Naive thymus-derived CD4-positive, alpha-beta T cell (primary cell): ENCODE data around the gene KATNAL1. TPM values are rescaled to one million over a fixed set of nuclear protein-coding genes. Genes with fewer than 3 reads are reported as not detected.

Experiments
- ATAC-seq: fragments of 150-1000 bp; cut with Tn5 transposase; 2 replicates; pipeline ENCODE4 v1.10.0; 2021; ENCODE audit warnings: mild to moderate bottlenecking, moderate library complexity
- CTCF ChIA-PET: fragments of 350-600 bp; sonication (Branson Sonifier 250); formaldehyde crosslinking; loops from one replicate; lab custom pipeline; 2021; ENCODE audit warnings: antibody characterized with exemption; lab: Charles Lee
- POLR2A ChIA-PET: fragments of 350-600 bp; sonication (Branson Sonifier 250); formaldehyde crosslinking; loops from one replicate; lab custom pipeline; 2021; ENCODE audit warnings: antibody characterized with exemption, inconsistent platforms; lab: Charles Lee
- DNase-seq, 9 donors: peaks; one replicate each; pipeline versions ENCODE4 v3.0.0 to v3.0.0-alpha.2; 2020 to 2022; ENCODE audit warnings: mixed read lengths in 1 of 9
- H3K27ac ChIP-seq: one replicate; pipeline ENCODE4 v1.7.0; 2013; ENCODE audit warnings: mild to moderate bottlenecking, low read depth, low read length, moderate library complexity
- H3K27me3 ChIP-seq, 2 donors: one replicate each; pipeline ENCODE4 v1.7.0; 2013; ENCODE audit warnings: low read length in 2 of 2, mild to moderate bottlenecking in 2 of 2, moderate library complexity in 2 of 2; ENCODE audit not compliant: control insufficient read depth in 2 of 2, insufficient read depth in 2 of 2
- H3K36me3 ChIP-seq, 3 experiments: 1 replicate in 2 of 3; 2 replicates in 1 of 3; pipeline ENCODE4 v1.7.0; 2013; ENCODE audit warnings: low read length in 3 of 3, mild to moderate bottlenecking in 3 of 3, moderate library complexity in 1 of 3; ENCODE audit not compliant: insufficient read depth in 3 of 3, control insufficient read depth in 2 of 3
- H3K4me1 ChIP-seq, 2 donors: one replicate each; pipeline ENCODE4 v1.7.0; 2013; ENCODE audit warnings: low read length in 2 of 2, mild to moderate bottlenecking in 2 of 2, moderate library complexity in 1 of 2; ENCODE audit not compliant: control insufficient read depth in 2 of 2, insufficient read depth in 2 of 2
- H3K4me3 ChIP-seq: 2 replicates; pipeline ENCODE4 v1.7.0; 2013; ENCODE audit warnings: mild to moderate bottlenecking, low read length
- H3K9me3 ChIP-seq, 3 experiments: 1 replicate in 2 of 3; 2 replicates in 1 of 3; pipeline ENCODE4 v1.7.0; 2013; ENCODE audit warnings: low read length in 3 of 3; ENCODE audit not compliant: control insufficient read depth in 2 of 3
- H3K27ac Mint-ChIP-seq, 9 donors: one replicate each; pipeline ENCODE4 v1.8.0; 2020 to 2022; ENCODE audit warnings: mixed read lengths in 9 of 9, mild to moderate bottlenecking in 8 of 9, moderate library complexity in 5 of 9, inconsistent platforms in 2 of 9
- H3K27me3 Mint-ChIP-seq, 5 donors: one replicate each; pipeline ENCODE4 v1.8.0; 2021 to 2022; ENCODE audit warnings: mixed read lengths in 5 of 5, mild to moderate bottlenecking in 1 of 5
- H3K36me3 Mint-ChIP-seq, 5 donors: one replicate each; pipeline ENCODE4 v1.8.0; 2020 to 2022; ENCODE audit warnings: mixed read lengths in 5 of 5, mild to moderate bottlenecking in 3 of 5, inconsistent platforms in 1 of 5
- H3K4me1 Mint-ChIP-seq, 7 donors: one replicate each; pipeline ENCODE4 v1.8.0; 2020 to 2022; ENCODE audit warnings: mixed read lengths in 7 of 7, mild to moderate bottlenecking in 3 of 7, inconsistent platforms in 1 of 7
- H3K4me3 Mint-ChIP-seq, 10 donors: one replicate each; pipeline ENCODE4 v1.8.0; 2020 to 2022; ENCODE audit warnings: mild to moderate bottlenecking in 10 of 10, mixed read lengths in 10 of 10, moderate library complexity in 6 of 10, inconsistent platforms in 2 of 10
- H3K9me3 Mint-ChIP-seq, 11 donors: one replicate each; pipeline ENCODE4 v1.8.0; 2020 to 2022; ENCODE audit warnings: mixed read lengths in 11 of 11, mild to moderate bottlenecking in 4 of 11, inconsistent platforms in 1 of 11, moderate library complexity in 1 of 11
- intact Hi-C, 2 donors: fragments of 100-400 bp; cut with micrococcal nuclease; formaldehyde crosslinking; loops; one replicate each; pipeline ENCODE4 v1.15.1; 2023
- polyA plus RNA-seq, 2 donors: library from polyadenylated mRNA; unstranded; fragments of 300-500 nt; fragmentation: Illumina TruSeq; gene quantifications; one replicate each; pipeline ENCODE4 v1.2.3, GENCODE V29; 2021
- total RNA-seq, 6 experiments: library from RNA in 5 of 6; stranded (reverse) in 5 of 6; gene quantifications; 1 replicate in 5 of 6; 2 replicates in 1 of 6; pipeline ENCODE4 v1.2.3 and lab custom pipeline; 2021 to 2026

KATNAL1 gene
- total and polyA plus RNA-seq, 7 experiments from 2014 or later = 0.25 to 16.8 (median 2.4) TPM

DNA sequence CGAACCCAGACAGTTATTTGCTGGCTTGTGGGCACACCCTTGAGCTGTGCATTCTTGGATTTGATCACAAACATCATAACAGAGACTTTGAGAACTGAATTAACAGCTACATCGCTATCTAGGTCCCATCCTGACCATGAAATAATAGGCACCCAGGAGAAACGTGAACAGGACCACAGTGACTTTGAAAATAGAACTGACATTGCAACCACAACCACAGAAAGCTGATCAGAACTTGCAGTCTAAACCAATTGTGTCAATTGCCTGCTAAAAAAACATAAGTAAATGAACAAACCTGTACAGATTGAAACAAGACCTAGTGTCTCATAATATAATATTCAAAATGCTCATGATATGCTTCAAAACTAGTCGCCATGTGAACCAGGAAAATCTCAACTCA lies 18.3 kb upstream of the KATNAL1 start:
- no peak overlapping the region for H3K27ac Mint-ChIP-seq
- no peak for ATAC-seq
- H3K9me3 Mint-ChIP-seq = peaks cover 0 to 2% (median 0%) of the 10 kb centered on the region in 11 donors
- H3K36me3 Mint-ChIP-seq = peaks cover 0 to 24% (median 0%) of the 10 kb centered on the region in 5 donors
- intact Hi-C loops = no loop called here
- ChIA-PET POLR2A (no interaction called here), CTCF (no interaction called here)
- no peak overlapping the region for H3K4me3 ChIP-seq
- H3K27me3 Mint-ChIP-seq = peaks cover 0 to 7% (median 0%) of the 10 kb centered on the region in 5 donors
- H3K4me3 Mint-ChIP-seq = no peak overlapping the region
- H3K27me3 ChIP-seq = no peaks in the 10 kb centered on the region
- no peak overlapping the region for H3K27ac ChIP-seq
- H3K36me3 ChIP-seq = no peaks in the 10 kb centered on the region
- H3K9me3 ChIP-seq = no peaks in the 10 kb centered on the region
- H3K4me1 ChIP-seq = no peaks in the 10 kb centered on the region
- peaks cover 0 to 14% (median 2%) of the 10 kb centered on the region in 7 donors for H3K4me1 Mint-ChIP-seq
- no peak for DNase-seq

GRCh38 chr13:30323524-30323923 lies 16.2 kb upstream of the KATNAL1 start:
- CTCF ChIA-PET = interaction anchor here (0.6 kb wide), 1 partner anchor 138 kb away, joined by 3 read pairs; no protein-coding TSS in a partner anchor

DNA sequence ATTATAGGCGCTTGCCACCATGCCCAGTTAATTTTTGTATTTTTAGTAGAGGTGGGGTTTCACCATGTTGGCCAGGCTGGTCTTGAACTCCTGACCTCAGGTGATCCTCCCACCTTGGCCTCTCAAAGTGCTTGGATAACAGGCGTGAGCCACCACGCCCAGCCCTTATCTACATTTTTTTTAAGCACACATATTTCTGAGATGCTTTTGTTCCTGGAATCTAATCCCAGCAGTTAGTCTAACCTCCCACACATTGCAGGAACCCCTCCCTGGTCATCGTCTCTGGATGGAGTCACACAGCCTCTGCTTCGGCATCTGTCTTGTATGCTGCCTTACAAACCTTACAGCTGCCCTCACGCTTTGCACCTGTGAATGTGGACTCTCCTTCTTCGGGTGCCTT lies 15.1 kb upstream of the KATNAL1 start:
- no peak overlapping the region for H3K27ac ChIP-seq
- peaks cover 0 to 2% (median 0%) of the 10 kb centered on the region in 11 donors for H3K9me3 Mint-ChIP-seq
- no peaks in the 10 kb centered on the region for H3K36me3 ChIP-seq
- ChIA-PET CTCF (no interaction called here), POLR2A (no interaction called here)
- H3K4me1 Mint-ChIP-seq = peaks cover 0 to 12% (median 2%) of the 10 kb centered on the region in 7 donors
- DNase-seq (no peak), ATAC-seq (no peak)
- H3K4me3 Mint-ChIP-seq = no peak overlapping the region
- no peaks in the 10 kb centered on the region for H3K4me1 ChIP-seq
- no peak overlapping the region for H3K4me3 ChIP-seq
- intact Hi-C loops = no loop called here
- peaks cover 0 to 4% (median 0%) of the 10 kb centered on the region in 5 donors for H3K27me3 Mint-ChIP-seq
- H3K9me3 ChIP-seq = no peaks in the 10 kb centered on the region
- H3K36me3 Mint-ChIP-seq = peaks cover 0 to 24% (median 4%) of the 10 kb centered on the region in 5 donors
- H3K27ac Mint-ChIP-seq = no peak overlapping the region
- H3K27me3 ChIP-seq = no peaks in the 10 kb centered on the region

More at GRCh38 chr13:30323524-30323923, 16.2 kb upstream of the KATNAL1 start:
- no peak overlapping the region for H3K27ac Mint-ChIP-seq
- peaks cover 0 to 12% (median 2%) of the 10 kb centered on the region in 7 donors for H3K4me1 Mint-ChIP-seq
- Histone ChIP-seq H3K4me3 (no peak overlapping the region), H3K36me3 (no peaks in the 10 kb centered on the region), H3K27ac (no peak overlapping the region), H3K4me1 (no peaks in the 10 kb centered on the region), H3K9me3 (no peaks in the 10 kb centered on the region), H3K27me3 (no peaks in the 10 kb centered on the region)
- intact Hi-C loops = no loop called here
- peaks cover 0 to 24% (median 4%) of the 10 kb centered on the region in 5 donors for H3K36me3 Mint-ChIP-seq
- POLR2A ChIA-PET = no interaction called here
- H3K9me3 Mint-ChIP-seq = peaks cover 0 to 2% (median 0%) of the 10 kb centered on the region in 11 donors
- DNase-seq (no peak), ATAC-seq (no peak)
- H3K27me3 Mint-ChIP-seq = peaks cover 0 to 4% (median 0%) of the 10 kb centered on the region in 5 donors
- H3K4me3 Mint-ChIP-seq = no peak overlapping the region

- Histone ChIP-seq H3K4me1 (no peaks in the 10 kb centered on the region), H3K9me3 (no peaks in the 10 kb centered on the region), H3K27me3 (no peaks in the 10 kb centered on the region), H3K4me3 (no peak overlapping the region), H3K36me3 (no peaks in the 10 kb centered on the region), H3K27ac (no peak overlapping the region)
- peaks cover 0 to 24% (median 4%) of the 10 kb centered on the region in 5 donors for H3K36me3 Mint-ChIP-seq
- H3K4me1 Mint-ChIP-seq = peaks cover 0 to 12% (median 2%) of the 10 kb centered on the region in 7 donors
- H3K27me3 Mint-ChIP-seq = no peaks in the 10 kb centered on the region
- peaks cover 0 to under 1% (median 0%) of the 10 kb centered on the region in 11 donors for H3K9me3 Mint-ChIP-seq
- intact Hi-C loops = no loop called here
- ATAC-seq (no peak), DNase-seq (no peak)
- ChIA-PET CTCF (no interaction called here), POLR2A (no interaction called here)
- H3K4me3 Mint-ChIP-seq = no peak overlapping the region
- no peak overlapping the region for H3K27ac Mint-ChIP-seq
These were observed 13.9 kb upstream of the KATNAL1 start for GRCh38 chr13:30321256-30321655.

DNA sequence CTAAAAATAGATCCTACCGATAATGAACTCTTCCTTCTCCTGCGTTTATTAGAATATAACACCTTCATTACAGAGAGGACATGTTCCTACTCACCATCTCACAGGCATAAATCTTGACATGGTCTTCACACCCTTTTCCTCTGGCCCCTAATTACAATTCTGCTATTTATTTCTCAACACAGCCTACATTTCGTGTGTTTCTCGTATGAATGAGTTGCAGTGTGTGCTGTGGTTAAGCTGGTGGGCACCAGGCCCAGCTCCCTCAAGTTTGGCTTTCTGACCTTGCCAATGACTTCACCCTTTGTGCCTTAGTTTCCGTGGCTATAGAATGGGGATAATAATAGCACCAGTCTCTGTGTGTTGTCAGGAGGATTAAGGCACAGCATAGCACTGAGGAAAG lies 12.3 kb upstream of the KATNAL1 start:
- ATAC-seq (no peak), DNase-seq (no peak)
- H3K4me3 Mint-ChIP-seq = no peak overlapping the region
- H3K9me3 ChIP-seq = no peaks in the 10 kb centered on the region
- no peak overlapping the region for H3K4me3 ChIP-seq
- POLR2A ChIA-PET = no interaction called here
- no peaks in the 10 kb centered on the region for H3K4me1 ChIP-seq
- H3K27ac ChIP-seq = no peak overlapping the region
- CTCF ChIA-PET = no interaction called here
- intact Hi-C loops = no loop called here
- no peaks in the 10 kb centered on the region for H3K27me3 Mint-ChIP-seq
- peaks cover 0 to 23% (median 4%) of the 10 kb centered on the region in 5 donors for H3K36me3 Mint-ChIP-seq
- peak overlapping the region in 1 of 9 donors; percentile 39 for H3K27ac Mint-ChIP-seq
- peaks cover 5 to 13% (median 9%) of the 10 kb centered on the region in 7 donors for H3K4me1 Mint-ChIP-seq
- no peaks in the 10 kb centered on the region for H3K27me3 ChIP-seq
- no peaks in the 10 kb centered on the region for H3K9me3 Mint-ChIP-seq
- no peaks in the 10 kb centered on the region for H3K36me3 ChIP-seq

GRCh38 chr13:30319130-30319529 lies 11.8 kb upstream of the KATNAL1 start:
- no peak overlapping the region for H3K4me3 Mint-ChIP-seq
- no peak overlapping the region for H3K27ac Mint-ChIP-seq
- Histone ChIP-seq H3K9me3 (no peaks in the 10 kb centered on the region), H3K4me3 (no peak overlapping the region), H3K27ac (no peak overlapping the region), H3K27me3 (no peaks in the 10 kb centered on the region), H3K4me1 (no peaks in the 10 kb centered on the region), H3K36me3 (no peaks in the 10 kb centered on the region)
- H3K27me3 Mint-ChIP-seq = no peaks in the 10 kb centered on the region
- H3K4me1 Mint-ChIP-seq = peaks cover 8 to 18% (median 12%) of the 10 kb centered on the region in 7 donors
- ATAC-seq (no peak), DNase-seq (no peak)
- CTCF ChIA-PET = no interaction called here
- H3K9me3 Mint-ChIP-seq = no peaks in the 10 kb centered on the region
- POLR2A ChIA-PET = no interaction called here
- H3K36me3 Mint-ChIP-seq = peaks cover 0 to 21% (median 4%) of the 10 kb centered on the region in 5 donors
- intact Hi-C loops = no loop called here

GRCh38 chr13:30318026-30318425 lies 10.7 kb upstream of the KATNAL1 start:
- intact Hi-C loops = no loop called here
- CTCF ChIA-PET = interaction anchor here (1.6 kb wide), 1 partner anchor 10 kb away, joined by 8 read pairs; the partner anchor contains the start of gene KATNAL1
- no peaks in the 10 kb centered on the region for H3K27me3 ChIP-seq
- no peaks in the 10 kb centered on the region for H3K4me1 ChIP-seq
- Mint-ChIP-seq H3K4me3 (no peak overlapping the region), H3K27ac (no peak overlapping the region), H3K9me3 (no peaks in the 10 kb centered on the region), H3K27me3 (no peaks in the 10 kb centered on the region), H3K4me1 (peaks cover 10 to 28% (median 22%) of the 10 kb centered on the region in 7 donors), H3K36me3 (peaks cover 0 to 19% (median 4%) of the 10 kb centered on the region in 5 donors)
- no peaks in the 10 kb centered on the region for H3K9me3 ChIP-seq
- H3K27ac ChIP-seq = no peak overlapping the region
- H3K36me3 ChIP-seq = no peaks in the 10 kb centered on the region
- POLR2A ChIA-PET = interaction anchor here (0.7 kb wide), 1 partner anchor 468 kb away, joined by 3 read pairs; the partner anchor contains the start of gene UBL3
- ATAC-seq (no peak), DNase-seq (no peak)
- no peak overlapping the region for H3K4me3 ChIP-seq
